Measurements from ENCODE around the gene MGAT4D. TPM values are rescaled to one million over a fixed set of nuclear protein-coding genes. Genes with fewer than 3 reads are reported as not detected.

The MGAT4D gene
- total RNA-seq, 1 experiment from 2014 or later = not detected

DNA sequence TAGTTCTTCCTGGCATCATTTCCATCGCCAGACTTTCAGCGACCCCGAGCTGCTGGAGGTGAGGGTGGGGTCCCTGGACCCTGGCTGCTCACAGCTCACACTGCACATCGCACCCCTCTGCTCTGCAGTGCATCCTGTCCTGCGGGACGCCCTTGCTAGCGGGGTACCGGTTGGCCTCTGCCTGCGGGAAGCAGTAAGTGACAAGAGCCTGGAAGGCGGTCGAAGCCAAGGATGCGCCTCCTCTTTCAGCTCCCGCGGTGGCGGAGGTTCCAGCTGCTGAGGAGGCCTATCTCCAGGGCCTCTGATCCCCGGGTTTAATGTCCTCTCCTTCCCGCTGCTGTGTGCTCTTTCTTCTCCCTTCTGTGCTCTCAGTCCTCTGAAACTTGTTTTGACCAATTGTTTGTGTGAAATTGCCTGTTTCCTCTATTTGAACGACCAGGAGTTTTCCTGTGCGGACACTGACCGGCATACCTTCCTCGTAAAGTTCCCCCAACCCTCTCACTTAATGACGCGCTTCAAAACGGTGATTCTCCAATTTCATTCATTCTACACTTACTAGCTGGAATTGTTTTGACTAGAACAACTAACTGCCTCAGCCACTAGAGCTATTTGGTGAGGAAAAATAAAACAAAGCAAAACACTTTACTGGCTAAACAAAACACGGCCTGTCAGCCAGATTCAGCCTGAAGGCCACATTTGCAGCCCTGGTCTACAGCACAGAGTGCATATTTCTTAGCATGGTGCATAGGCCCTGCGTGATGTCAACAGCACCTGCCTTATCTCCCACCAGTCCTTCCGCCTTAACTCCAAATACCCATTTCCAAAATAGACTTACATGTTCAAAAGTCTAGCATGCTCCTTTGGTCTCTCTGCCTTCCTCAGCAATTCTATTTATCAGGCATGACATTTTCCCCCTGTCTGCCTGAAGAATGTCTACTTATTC, 28.0 kb downstream of the MGAT4D start:
- ChIA-PET POLR2A (ENCODE audit: unreplicated experiment) (no interaction called here), CTCF (no interaction called here)
- no TSS peak for BruUV-seq (replicated peaks)
- H3K4me1 ChIP-seq (replicated peaks; ENCODE audit: insufficient read depth) = no peaks in the 10 kb centered on the region
- no peaks in the 10 kb centered on the region for H4K20me1 ChIP-seq (ENCODE audit: insufficient read depth)
- no peak for TF ChIP-seq EZH2 (IDR thresholded peaks at IDR 0.05; ENCODE audit: low read depth)
- TF ChIP-seq CTCF (conservative IDR thresholded peaks at IDR 0.05) = no peak
- DNase-seq = no peak
- H3K4me3 ChIP-seq = no peak overlapping the region
- intact Hi-C loops (cut with micrococcal nuclease; ENCODE audit: unreplicated experiment) = no loop called here
- H3K79me2 ChIP-seq (ENCODE audit: low read depth) = no peaks in the 10 kb centered on the region
- no peak overlapping the region for H2AFZ ChIP-seq
- H3K9me2 ChIP-seq (ENCODE audit: insufficient read depth) = no peaks in the 10 kb centered on the region
- no peak overlapping the region for H3K4me2 ChIP-seq
- no peak overlapping the region for H3K27ac ChIP-seq
- H3K36me3 ChIP-seq (ENCODE audit: low read depth) = no peaks in the 10 kb centered on the region
- H3K9me3 ChIP-seq (ENCODE audit: insufficient read depth, low read depth) = no peaks in the 10 kb centered on the region
- no peaks in the 10 kb centered on the region for H3F3A ChIP-seq (ENCODE audit: insufficient read depth, low read depth)
- H3K27me3 ChIP-seq (ENCODE audit: insufficient read depth, low read depth) = no peaks in the 10 kb centered on the region

- Histone ChIP-seq H3K27me3 (ENCODE audit: insufficient read depth, low read depth) (no peaks in the 10 kb centered on the region), H3K27ac (no peak overlapping the region), H3K9me3 (ENCODE audit: insufficient read depth, low read depth) (no peaks in the 10 kb centered on the region), H3K4me1 (replicated peaks; ENCODE audit: insufficient read depth) (no peaks in the 10 kb centered on the region), H3K79me2 (ENCODE audit: low read depth) (no peaks in the 10 kb centered on the region), H3K36me3 (ENCODE audit: low read depth) (no peaks in the 10 kb centered on the region), H3K4me2 (no peak overlapping the region), H4K20me1 (ENCODE audit: insufficient read depth) (no peaks in the 10 kb centered on the region), H3F3A (ENCODE audit: insufficient read depth, low read depth) (no peaks in the 10 kb centered on the region), H2AFZ (no peak overlapping the region), H3K4me3 (no peak overlapping the region), H3K9me2 (ENCODE audit: insufficient read depth) (no peaks in the 10 kb centered on the region)
- BruUV-seq (replicated peaks) = no TSS peak
- intact Hi-C loops (cut with micrococcal nuclease; ENCODE audit: unreplicated experiment) = no loop called here
- TF ChIP-seq CTCF (conservative IDR thresholded peaks at IDR 0.05) = no peak
- no peak for TF ChIP-seq EZH2 (IDR thresholded peaks at IDR 0.05; ENCODE audit: low read depth)
- POLR2A ChIA-PET (ENCODE audit: unreplicated experiment) = interaction anchor here (0.7 kb wide), 1 partner anchor 333 kb away, joined by 3 read pairs; no protein-coding TSS in a partner anchor
- DNase-seq = no peak
- CTCF ChIA-PET = no interaction called here
Observed at GRCh38 chr4:140466146-140466545, 31.9 kb downstream of the MGAT4D start.

GRCh38 chr4:140463614-140464013, 34.5 kb downstream of the MGAT4D start:
- H3K27me3 ChIP-seq (ENCODE audit: insufficient read depth, low read depth) = no peaks in the 10 kb centered on the region
- no peak for DNase-seq
- TF ChIP-seq EZH2 (IDR thresholded peaks at IDR 0.05; ENCODE audit: low read depth) = no peak
- no peak for TF ChIP-seq CTCF (conservative IDR thresholded peaks at IDR 0.05)

More at GRCh38 chr4:140463614-140464013, 34.5 kb downstream of the MGAT4D start:
- Histone ChIP-seq H3K27ac (no peak overlapping the region), H3K4me1 (replicated peaks; ENCODE audit: insufficient read depth) (no peaks in the 10 kb centered on the region), H3K79me2 (ENCODE audit: low read depth) (no peaks in the 10 kb centered on the region), H3K4me3 (no peak overlapping the region), H2AFZ (no peak overlapping the region), H4K20me1 (ENCODE audit: insufficient read depth) (no peaks in the 10 kb centered on the region), H3K4me2 (no peak overlapping the region), H3F3A (ENCODE audit: insufficient read depth, low read depth) (no peaks in the 10 kb centered on the region), H3K9me2 (ENCODE audit: insufficient read depth) (no peaks in the 10 kb centered on the region), H3K36me3 (ENCODE audit: low read depth) (no peaks in the 10 kb centered on the region), H3K9me3 (ENCODE audit: insufficient read depth, low read depth) (no peaks in the 10 kb centered on the region)
- no TSS peak for BruUV-seq (replicated peaks)
- intact Hi-C loops (cut with micrococcal nuclease; ENCODE audit: unreplicated experiment) = no loop called here
- ChIA-PET POLR2A (ENCODE audit: unreplicated experiment) (no interaction called here), CTCF (no interaction called here)

Data from PC-9 (cell line).